ENCODE results near the gene PSTPIP1.
"Not testable (repeated sequence)": the region's sequence is repeated elsewhere in the genome, so short reads cannot be mapped to it uniquely, and the experiment has no call there.

PSTPIP1 gene

GRCh38 chr15:76994971-76995945, at the start of gene PSTPIP1:
TSS of gene PSTPIP1 (plus strand) at chr15:76995126. CDS start at chr15:76995574, 448 bp downstream.
- no peak for DNase-seq (ENCODE audit: low read depth)

GRCh38 chr15:76945494-76946093, 49.3 kb upstream of the PSTPIP1 start:
- DNase-seq (ENCODE audit: low read depth): no peak

- no peak for DNase-seq (ENCODE audit: low read depth)
Observed at GRCh38 chr15:76947454-76947853, 47.5 kb upstream of the PSTPIP1 start.

- DNase-seq (ENCODE audit: low read depth): no peak
Observed at GRCh38 chr15:76951220-76951619, 43.7 kb upstream of the PSTPIP1 start.

- DNase-seq (ENCODE audit: low read depth): no peak
Observed at GRCh38 chr15:76953913-76954312, 41.0 kb upstream of the PSTPIP1 start.

- DNase-seq (ENCODE audit: low read depth): no peak
Observed at GRCh38 chr15:76954744-76955143, 40.2 kb upstream of the PSTPIP1 start.

- no peak for DNase-seq (ENCODE audit: low read depth)
Observed at GRCh38 chr15:76961268-76962011, 33.5 kb upstream of the PSTPIP1 start.

GRCh38 chr15:76962337-76963013, 32.5 kb upstream of the PSTPIP1 start:
- DNase-seq (ENCODE audit: low read depth): no peak

GRCh38 chr15:76963596-76963995, 31.3 kb upstream of the PSTPIP1 start:
- no peak for DNase-seq (ENCODE audit: low read depth)

GRCh38 chr15:76964157-76964556, 30.8 kb upstream of the PSTPIP1 start:
- DNase-seq (ENCODE audit: low read depth): no peak

- DNase-seq (ENCODE audit: low read depth): not testable (repeated sequence)
Observed at GRCh38 chr15:76966051-76966450, 28.9 kb upstream of the PSTPIP1 start.

GRCh38 chr15:76967067-76967466, 27.9 kb upstream of the PSTPIP1 start:
- DNase-seq (ENCODE audit: low read depth): no peak

GRCh38 chr15:76968306-76968705, 26.6 kb upstream of the PSTPIP1 start:
- no peak for DNase-seq (ENCODE audit: low read depth)

GRCh38 chr15:76972389-76973361, 22.3 kb upstream of the PSTPIP1 start:
- no peak for DNase-seq (ENCODE audit: low read depth)

- DNase-seq (ENCODE audit: low read depth): no peak
Observed at GRCh38 chr15:76973362-76973743, 21.6 kb upstream of the PSTPIP1 start.

- no peak for DNase-seq (ENCODE audit: low read depth)
Observed at GRCh38 chr15:76973906-76974305, 21.0 kb upstream of the PSTPIP1 start.

GRCh38 chr15:76974456-76975036, 20.4 kb upstream of the PSTPIP1 start:
- no peak for DNase-seq (ENCODE audit: low read depth)

- DNase-seq (ENCODE audit: low read depth): no peak
Observed at GRCh38 chr15:76976141-76976540, 18.8 kb upstream of the PSTPIP1 start.

- no peak for DNase-seq (ENCODE audit: low read depth)
Observed at GRCh38 chr15:76976572-76977270, 18.2 kb upstream of the PSTPIP1 start.
